H9 (cell line): ENCODE measurements around the gene TTN. TPM values are rescaled to one million over a fixed set of nuclear protein-coding genes. Genes with fewer than 3 reads are reported as not detected.

ENCODE experiments used
- DNase-seq: peaks from one replicate; pipeline ENCODE4 v3.0.0-alpha.2; 2017
- H2AFZ ChIP-seq: one replicate; pipeline ENCODE4 v1.6.1; 2013; ENCODE audit warnings: mild to moderate bottlenecking, low read length, control low read depth, moderate library complexity
- H2AK5ac ChIP-seq: 2 replicates; pipeline ENCODE4 v1.6.1; 2013; ENCODE audit warnings: low read length, control low read depth, mixed read lengths; ENCODE audit not compliant: insufficient read length
- H2BK120ac ChIP-seq: one replicate; pipeline ENCODE4 v1.6.1; 2013; ENCODE audit warnings: low read depth, mild to moderate bottlenecking, low read length, control low read depth, inconsistent platforms; ENCODE audit not compliant: poor library complexity, severe bottlenecking
- H2BK12ac ChIP-seq: 2 replicates; pipeline ENCODE4 v1.6.1; 2013; ENCODE audit warnings: low read length, control low read depth, mixed read lengths, low read depth; ENCODE audit not compliant: insufficient read length
- H2BK15ac ChIP-seq: 2 replicates; pipeline ENCODE4 v1.6.1; 2013; ENCODE audit warnings: low read depth, low read length, control low read depth
- H2BK20ac ChIP-seq: one replicate; pipeline ENCODE4 v1.6.1; 2013; ENCODE audit warnings: low read depth, mild to moderate bottlenecking, low read length, control low read depth, inconsistent platforms; ENCODE audit not compliant: poor library complexity, severe bottlenecking
- H2BK5ac ChIP-seq: 2 replicates; pipeline ENCODE4 v1.6.1; 2013; ENCODE audit warnings: low read length, control low read depth, mixed read lengths; ENCODE audit not compliant: insufficient read length
- H3K14ac ChIP-seq: 2 replicates; pipeline ENCODE4 v1.6.1; 2013; ENCODE audit warnings: low read length, control low read depth; ENCODE audit not compliant: insufficient read depth
- H3K18ac ChIP-seq: 2 replicates; pipeline ENCODE4 v1.6.1; 2013; ENCODE audit warnings: low read depth, mild to moderate bottlenecking, mixed read lengths, low read length, control low read depth; ENCODE audit not compliant: insufficient read length
- H3K23ac ChIP-seq: 2 replicates; pipeline ENCODE4 v1.6.1; 2013; ENCODE audit warnings: low read length, control low read depth, mixed read lengths, low read depth; ENCODE audit not compliant: insufficient read length
- H3K23me2 ChIP-seq: 2 replicates; pipeline ENCODE4 v1.6.1; 2013; ENCODE audit warnings: low read depth, mild to moderate bottlenecking, mixed read lengths, low read length, control low read depth; ENCODE audit not compliant: insufficient read length, poor library complexity, severe bottlenecking
- H3K27ac ChIP-seq: 2 replicates; pipeline ENCODE4 v1.5.1; 2013; ENCODE audit warnings: low read length, control low read depth, mixed read lengths, low read depth; ENCODE audit not compliant: insufficient read length
- H3K27me3 ChIP-seq: 2 replicates; pipeline ENCODE4 v1.6.1; 2013; ENCODE audit warnings: low read length, control low read depth, inconsistent platforms; ENCODE audit not compliant: insufficient read depth
- H3K4ac ChIP-seq: 2 replicates; pipeline ENCODE4 v1.6.1; 2013; ENCODE audit warnings: low read depth, mild to moderate bottlenecking, control low read depth, inconsistent platforms, low read length, moderate library complexity
- H3K4me1 ChIP-seq: 2 replicates; pipeline ENCODE4 v1.6.1; 2013; ENCODE audit warnings: low read length, control low read depth, inconsistent platforms; ENCODE audit not compliant: insufficient read depth
- H3K4me2 ChIP-seq: 2 replicates; pipeline ENCODE4 v1.6.1; 2013; ENCODE audit warnings: low read length, control low read depth, mixed read lengths; ENCODE audit not compliant: insufficient read length, insufficient read depth
- H3K56ac ChIP-seq: 2 replicates; pipeline ENCODE4 v1.6.1; 2013; ENCODE audit warnings: low read depth, mild to moderate bottlenecking, mixed read lengths, low read length, control low read depth; ENCODE audit not compliant: insufficient read length
- H3K79me1 ChIP-seq: 2 replicates; pipeline ENCODE4 v1.6.1; 2013; ENCODE audit warnings: low read depth, mild to moderate bottlenecking, moderate library complexity, low read length, control low read depth, inconsistent platforms; ENCODE audit not compliant: insufficient read depth, poor library complexity, severe bottlenecking
- H3K79me2 ChIP-seq: 2 replicates; pipeline ENCODE4 v1.6.1; 2013; ENCODE audit warnings: low read length, control low read depth, inconsistent platforms; ENCODE audit not compliant: insufficient read depth
- H3K9ac ChIP-seq: 2 replicates; pipeline ENCODE4 v1.6.1; 2013; ENCODE audit warnings: low read length, control low read depth, mixed read lengths; ENCODE audit not compliant: insufficient read length; ENCODE audit errors: extremely low read depth
- H3K9me3 ChIP-seq: one replicate; pipeline ENCODE4 v1.6.1; 2013; ENCODE audit warnings: low read depth, low read length, inconsistent platforms; ENCODE audit not compliant: control insufficient read depth
- H3T11ph ChIP-seq: one replicate; pipeline ENCODE4 v1.6.1; 2013; ENCODE audit warnings: mild to moderate bottlenecking, low read length, control low read depth, inconsistent platforms
- H4K20me1 ChIP-seq: one replicate; pipeline ENCODE4 v1.6.1; 2013; ENCODE audit not compliant: control insufficient read depth, insufficient read length, insufficient read depth
- H4K5ac ChIP-seq: 2 replicates; pipeline ENCODE4 v1.6.1; 2013; ENCODE audit warnings: low read depth, mild to moderate bottlenecking, mixed read lengths, low read length, control low read depth; ENCODE audit not compliant: insufficient read length
- H4K8ac ChIP-seq: replicated peaks from 2 replicates; pipeline ENCODE4 v1.6.1; 2013; ENCODE audit warnings: low read length, control low read depth, mixed read lengths, low read depth; ENCODE audit not compliant: insufficient read length
- H4K91ac ChIP-seq: 2 replicates; pipeline ENCODE4 v1.6.1; 2013; ENCODE audit warnings: low read depth, mild to moderate bottlenecking, moderate library complexity, mixed read lengths, low read length, control low read depth; ENCODE audit not compliant: insufficient read length
- H3K27ac Mint-ChIP-seq, 3 experiments: 2 replicates in 2 of 3; 3 replicates in 1 of 3; pipeline ENCODE4 v1.8.0; 2020 to 2021; ENCODE audit warnings: mixed read lengths in 3 of 3, mild to moderate bottlenecking in 1 of 3, moderate library complexity in 1 of 3
- H3K27me3 Mint-ChIP-seq: 2 replicates; pipeline ENCODE4 v1.8.0; 2021; ENCODE audit warnings: low read depth, mild to moderate bottlenecking, moderate library complexity, mixed read lengths
- H3K36me3 Mint-ChIP-seq, 3 experiments: 2 replicates in 2 of 3; 3 replicates in 1 of 3; pipeline ENCODE4 v1.8.0; 2020 to 2021; ENCODE audit warnings: low read depth in 3 of 3, mixed read lengths in 3 of 3; ENCODE audit not compliant: insufficient read depth in 1 of 3
- H3K4me1 Mint-ChIP-seq, 2 experiments: 2 replicates each; pipeline ENCODE4 v1.8.0; 2020; ENCODE audit warnings: mixed read lengths in 2 of 2
- H3K4me3 Mint-ChIP-seq, 2 experiments: 2 replicates in 1 of 2; 3 replicates in 1 of 2; pipeline ENCODE4 v1.8.0; 2020 to 2021; ENCODE audit warnings: mild to moderate bottlenecking in 2 of 2, mixed read lengths in 2 of 2, moderate library complexity in 1 of 2
- H3K9me3 Mint-ChIP-seq, 2 experiments: 2 replicates in 1 of 2; 3 replicates in 1 of 2; pipeline ENCODE4 v1.8.0; 2020; ENCODE audit warnings: mild to moderate bottlenecking in 2 of 2, mixed read lengths in 2 of 2, moderate library complexity in 1 of 2
- CTCF ChIP-seq: fragments of 200-600 bp; sonication (generic); conservative IDR thresholded peaks from 3 replicates; pipeline ENCODE4 v1.8.0; 2021; ENCODE audit warnings: antibody characterized with exemption, mild to moderate bottlenecking
- WGBS: extraction: QIAGEN DNeasy Blood & Tissue Kit; methylation state at CpG from one replicate; pipeline ENCODE4 v1.1.7; 2013; ENCODE audit warnings: missing lambda C conversion rate, low lambda C conversion rate, mixed read lengths; ENCODE audit not compliant: insufficient read length; ENCODE audit errors: extremely low coverage; 5-methylcytosine and 5-hydroxymethylcytosine counted together
- total RNA-seq: library from RNA; stranded (reverse); gene quantifications from 2 replicates; pipeline ENCODE4 v1.2.1, GENCODE V29; 2021

TTN gene
- total RNA-seq, 1 experiment from 2014 or later: 0.70 TPM

GRCh38 chr2:178499640-178500039, 307.6 kb downstream of the TTN start:
- no peaks in the 10 kb centered on the region for H3K79me2 ChIP-seq
- no peak overlapping the region for H3K9ac ChIP-seq
- no peak overlapping the region for H2BK120ac ChIP-seq
- H4K91ac ChIP-seq: no peak overlapping the region
- no peak overlapping the region for H4K8ac ChIP-seq
- no peak overlapping the region for H2BK5ac ChIP-seq
- no peak overlapping the region for H3T11ph ChIP-seq
- H3K23me2 ChIP-seq: no peaks in the 10 kb centered on the region
- H3K79me1 ChIP-seq: no peaks in the 10 kb centered on the region
- H3K27me3 Mint-ChIP-seq: no peaks in the 10 kb centered on the region
- no peak overlapping the region for H3K4me3 Mint-ChIP-seq
- WGBS: no CpG with 5 or more reads among the region's 3 CpGs
- H3K4me1 ChIP-seq: no peaks in the 10 kb centered on the region
- H3K14ac ChIP-seq: no peak overlapping the region
- H2AK5ac ChIP-seq: no peak overlapping the region
- H3K18ac ChIP-seq: no peak overlapping the region
- H4K5ac ChIP-seq: no peak overlapping the region
- DNase-seq: no peak
- H3K27me3 ChIP-seq: no peaks in the 10 kb centered on the region
- H3K23ac ChIP-seq: no peak overlapping the region
- H3K36me3 Mint-ChIP-seq: peaks cover 12 to 57% (median 32%) of the 10 kb centered on the region in 3 experiments; a peak in 6 of 7 replicates
- no peaks in the 10 kb centered on the region for H4K20me1 ChIP-seq
- TF ChIP-seq CTCF: no peak
- H2BK12ac ChIP-seq: no peak overlapping the region
- no peak overlapping the region for H2BK20ac ChIP-seq
- H3K4me2 ChIP-seq: no peak overlapping the region
- no peak overlapping the region for H2BK15ac ChIP-seq
- H3K4ac ChIP-seq: no peak overlapping the region
- H3K4me1 Mint-ChIP-seq: no peaks in the 10 kb centered on the region
- H3K27ac ChIP-seq: no peak overlapping the region
- no peaks in the 10 kb centered on the region for H3K9me3 ChIP-seq
- no peak overlapping the region for H3K27ac Mint-ChIP-seq
- H2AFZ ChIP-seq: no peak overlapping the region
- H3K9me3 Mint-ChIP-seq: no peaks in the 10 kb centered on the region
- H3K56ac ChIP-seq: no peak overlapping the region
